ENCODE measurements around the gene TPPP2. TPM values are rescaled to one million over a fixed set of nuclear protein-coding genes. Genes with fewer than 3 reads are reported as not detected.
A peak's percentile ranks its signal among the peaks of the same experiment; 100 is the strongest.

The TPPP2 gene
- total and polyA plus RNA-seq, 2 experiments from 2014 or later: not detected

DNA sequence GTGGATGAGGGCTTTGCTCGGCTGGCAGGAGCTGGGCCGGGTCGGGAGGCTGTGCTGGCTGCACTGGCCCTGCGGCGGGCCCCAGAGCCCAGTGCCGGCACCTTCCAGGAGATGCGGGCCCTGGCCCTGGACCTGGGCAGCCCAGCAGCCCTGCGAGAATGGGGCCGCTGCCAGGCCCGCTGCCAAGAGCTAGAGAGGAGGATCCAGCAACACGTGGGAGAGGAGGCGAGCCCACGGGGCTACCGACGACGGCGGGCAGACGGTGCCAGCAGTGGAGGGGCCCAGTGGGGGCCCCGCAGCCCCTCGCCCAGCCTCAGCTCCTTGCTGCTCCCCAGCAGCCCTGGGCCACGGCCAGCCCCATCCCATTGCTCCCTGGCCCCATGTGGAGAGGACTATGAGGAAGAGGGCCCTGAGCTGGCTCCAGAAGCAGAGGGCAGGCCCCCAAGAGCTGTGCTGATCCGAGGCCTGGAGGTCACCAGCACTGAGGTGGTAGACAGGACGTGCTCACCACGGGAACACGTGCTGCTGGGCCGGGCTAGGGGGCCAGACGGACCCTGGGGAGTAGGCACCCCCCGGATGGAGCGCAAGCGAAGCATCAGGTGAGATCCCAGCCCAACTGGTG is 51.6 kb downstream of the TPPP2 start:
- no peak overlapping the region for H3K27ac Mint-ChIP-seq
- no peaks in the 10 kb centered on the region; the same call in 2 of the 3 replicates for H3K9me3 Mint-ChIP-seq

More for the DNA sequence above, 51.6 kb downstream of the TPPP2 start:
- no peak overlapping the region for H3K4me2 ChIP-seq
- no peak overlapping the region for H2AFZ ChIP-seq
- H3K4me1 Mint-ChIP-seq: peaks cover 7% of the 10 kb centered on the region
- H3F3A ChIP-seq (replicated peaks; ENCODE audit: low read depth): peaks cover 7% of the 10 kb centered on the region; the same call in 1 of the 2 replicates
- no peak for TF ChIP-seq ZNF114 (CRISPR knock-in tag; IDR thresholded peaks at IDR 0.05)
- no peak for TF ChIP-seq EZH2 (IDR thresholded peaks at IDR 0.05; ENCODE audit: low read depth, unreplicated experiment)
- TF ChIP-seq EZH2phosphoT487 (IDR thresholded peaks at IDR 0.05; ENCODE audit: unreplicated experiment): no peak
- TF ChIP-seq, protein P1, sequence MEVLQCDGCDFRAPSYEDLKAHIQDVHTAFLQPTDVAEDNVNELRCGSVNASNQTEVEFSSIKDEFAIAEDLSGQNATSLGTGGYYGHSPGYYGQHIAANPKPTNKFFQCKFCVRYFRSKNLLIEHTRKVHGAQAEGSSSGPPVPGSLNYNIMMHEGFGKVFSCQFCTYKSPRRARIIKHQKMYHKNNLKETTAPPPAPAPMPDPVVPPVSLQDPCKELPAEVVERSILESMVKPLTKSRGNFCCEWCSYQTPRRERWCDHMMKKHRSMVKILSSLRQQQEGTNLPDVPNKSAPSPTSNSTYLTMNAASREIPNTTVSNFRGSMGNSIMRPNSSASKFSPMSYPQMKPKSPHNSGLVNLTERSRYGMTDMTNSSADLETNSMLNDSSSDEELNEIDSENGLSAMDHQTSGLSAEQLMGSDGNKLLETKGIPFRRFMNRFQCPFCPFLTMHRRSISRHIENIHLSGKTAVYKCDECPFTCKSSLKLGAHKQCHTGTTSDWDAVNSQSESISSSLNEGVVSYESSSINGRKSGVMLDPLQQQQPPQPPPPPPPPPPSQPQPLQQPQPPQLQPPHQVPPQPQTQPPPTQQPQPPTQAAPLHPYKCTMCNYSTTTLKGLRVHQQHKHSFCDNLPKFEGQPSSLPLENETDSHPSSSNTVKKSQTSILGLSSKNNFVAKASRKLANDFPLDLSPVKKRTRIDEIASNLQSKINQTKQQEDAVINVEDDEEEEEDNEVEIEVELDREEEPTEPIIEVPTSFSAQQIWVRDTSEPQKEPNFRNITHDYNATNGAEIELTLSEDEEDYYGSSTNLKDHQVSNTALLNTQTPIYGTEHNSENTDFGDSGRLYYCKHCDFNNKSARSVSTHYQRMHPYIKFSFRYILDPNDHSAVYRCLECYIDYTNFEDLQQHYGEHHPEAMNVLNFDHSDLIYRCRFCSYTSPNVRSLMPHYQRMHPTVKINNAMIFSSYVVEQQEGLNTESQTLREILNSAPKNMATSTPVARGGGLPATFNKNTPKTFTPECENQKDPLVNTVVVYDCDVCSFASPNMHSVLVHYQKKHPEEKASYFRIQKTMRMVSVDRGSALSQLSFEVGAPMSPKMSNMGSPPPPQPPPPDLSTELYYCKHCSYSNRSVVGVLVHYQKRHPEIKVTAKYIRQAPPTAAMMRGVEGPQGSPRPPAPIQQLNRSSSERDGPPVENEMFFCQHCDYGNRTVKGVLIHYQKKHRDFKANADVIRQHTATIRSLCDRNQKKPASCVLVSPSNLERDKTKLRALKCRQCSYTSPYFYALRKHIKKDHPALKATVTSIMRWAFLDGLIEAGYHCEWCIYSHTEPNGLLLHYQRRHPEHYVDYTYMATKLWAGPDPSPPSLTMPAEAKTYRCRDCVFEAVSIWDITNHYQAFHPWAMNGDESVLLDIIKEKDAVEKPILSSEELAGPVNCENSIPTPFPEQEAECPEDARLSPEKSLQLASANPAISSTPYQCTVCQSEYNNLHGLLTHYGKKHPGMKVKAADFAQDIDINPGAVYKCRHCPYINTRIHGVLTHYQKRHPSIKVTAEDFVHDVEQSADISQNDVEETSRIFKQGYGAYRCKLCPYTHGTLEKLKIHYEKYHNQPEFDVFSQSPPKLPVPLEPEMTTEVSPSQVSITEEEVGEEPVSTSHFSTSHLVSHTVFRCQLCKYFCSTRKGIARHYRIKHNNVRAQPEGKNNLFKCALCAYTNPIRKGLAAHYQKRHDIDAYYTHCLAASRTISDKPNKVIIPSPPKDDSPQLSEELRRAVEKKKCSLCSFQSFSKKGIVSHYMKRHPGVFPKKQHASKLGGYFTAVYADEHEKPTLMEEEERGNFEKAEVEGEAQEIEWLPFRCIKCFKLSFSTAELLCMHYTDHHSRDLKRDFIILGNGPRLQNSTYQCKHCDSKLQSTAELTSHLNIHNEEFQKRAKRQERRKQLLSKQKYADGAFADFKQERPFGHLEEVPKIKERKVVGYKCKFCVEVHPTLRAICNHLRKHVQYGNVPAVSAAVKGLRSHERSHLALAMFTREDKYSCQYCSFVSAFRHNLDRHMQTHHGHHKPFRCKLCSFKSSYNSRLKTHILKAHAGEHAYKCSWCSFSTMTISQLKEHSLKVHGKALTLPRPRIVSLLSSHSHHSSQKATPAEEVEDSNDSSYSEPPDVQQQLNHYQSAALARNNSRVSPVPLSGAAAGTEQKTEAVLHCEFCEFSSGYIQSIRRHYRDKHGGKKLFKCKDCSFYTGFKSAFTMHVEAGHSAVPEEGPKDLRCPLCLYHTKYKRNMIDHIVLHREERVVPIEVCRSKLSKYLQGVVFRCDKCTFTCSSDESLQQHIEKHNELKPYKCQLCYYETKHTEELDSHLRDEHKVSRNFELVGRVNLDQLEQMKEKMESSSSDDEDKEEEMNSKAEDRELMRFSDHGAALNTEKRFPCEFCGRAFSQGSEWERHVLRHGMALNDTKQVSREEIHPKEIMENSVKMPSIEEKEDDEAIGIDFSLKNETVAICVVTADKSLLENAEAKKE (CRISPR knock-in tag; IDR thresholded peaks at IDR 0.05): no peak
- TF ChIP-seq, protein P2, sequence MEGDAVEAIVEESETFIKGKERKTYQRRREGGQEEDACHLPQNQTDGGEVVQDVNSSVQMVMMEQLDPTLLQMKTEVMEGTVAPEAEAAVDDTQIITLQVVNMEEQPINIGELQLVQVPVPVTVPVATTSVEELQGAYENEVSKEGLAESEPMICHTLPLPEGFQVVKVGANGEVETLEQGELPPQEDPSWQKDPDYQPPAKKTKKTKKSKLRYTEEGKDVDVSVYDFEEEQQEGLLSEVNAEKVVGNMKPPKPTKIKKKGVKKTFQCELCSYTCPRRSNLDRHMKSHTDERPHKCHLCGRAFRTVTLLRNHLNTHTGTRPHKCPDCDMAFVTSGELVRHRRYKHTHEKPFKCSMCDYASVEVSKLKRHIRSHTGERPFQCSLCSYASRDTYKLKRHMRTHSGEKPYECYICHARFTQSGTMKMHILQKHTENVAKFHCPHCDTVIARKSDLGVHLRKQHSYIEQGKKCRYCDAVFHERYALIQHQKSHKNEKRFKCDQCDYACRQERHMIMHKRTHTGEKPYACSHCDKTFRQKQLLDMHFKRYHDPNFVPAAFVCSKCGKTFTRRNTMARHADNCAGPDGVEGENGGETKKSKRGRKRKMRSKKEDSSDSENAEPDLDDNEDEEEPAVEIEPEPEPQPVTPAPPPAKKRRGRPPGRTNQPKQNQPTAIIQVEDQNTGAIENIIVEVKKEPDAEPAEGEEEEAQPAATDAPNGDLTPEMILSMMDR (conservative IDR thresholded peaks at IDR 0.05; ENCODE audit: low read depth in 2 of 2): no peak
- no peak for TF ChIP-seq CREB1 (CRISPR knock-in tag; IDR thresholded peaks at IDR 0.05; ENCODE audit: low read depth)
- TF ChIP-seq ZNF331 (CRISPR knock-in tag; IDR thresholded peaks at IDR 0.05; ENCODE audit: low read depth): no peak
- no peak overlapping the region for H3K4me3 Mint-ChIP-seq
- H4K20me1 ChIP-seq (replicated peaks; ENCODE audit: insufficient read depth): peaks cover 5% of the 10 kb centered on the region
- H3K27me3 ChIP-seq (ENCODE audit: insufficient read depth): no peaks in the 10 kb centered on the region
- DNase-seq (ENCODE audit: low spot score) (no peak), ATAC-seq (peak; percentile 38)
- no peaks in the 10 kb centered on the region for H3K79me2 ChIP-seq (replicated peaks; ENCODE audit: insufficient read depth)
- peaks cover 91% of the 10 kb centered on the region for H3K36me3 Mint-ChIP-seq (ENCODE audit: low read depth)
- no peaks in the 10 kb centered on the region for H3K9me2 ChIP-seq (ENCODE audit: insufficient read depth)
- H3K27me3 Mint-ChIP-seq (ENCODE audit: insufficient read depth, low read depth, poor library complexity): peaks cover 10% of the 10 kb centered on the region
- H3K27ac ChIP-seq (ENCODE audit: low read depth): no peak overlapping the region
- H3K4me1 ChIP-seq (ENCODE audit: insufficient read depth): no peaks in the 10 kb centered on the region
- no peak overlapping the region for H3K4me3 ChIP-seq
- H3K36me3 ChIP-seq (ENCODE audit: insufficient read depth): peaks cover 20% of the 10 kb centered on the region; the same call in 1 of the 2 replicates

Small RNA genes within 50 kb of the gene (microRNA-seq; reads per million reads assigned to microRNA genes)
- gene MIR6717: not detected

Other genes starting within 250 kb of the TPPP2 start
- 0.45 TPM in 1 of 2 replicates, not detected in the other for gene RNASE6, start 248.9 kb upstream of the TPPP2 start, total RNA-seq (2014; rRNA removed; shearing (Covaris generic))
- gene RNASE6, start 248.9 kb upstream of the TPPP2 start, polyA plus RNA-seq (2016; fragmentation: Nextera tagmentation; extraction: Ambion mirVana): not detected in 2 replicates
- gene RNASE1, start 227.4 kb upstream of the TPPP2 start, total RNA-seq (2014; rRNA removed; shearing (Covaris generic)): 0.56 TPM in 1 of 2 replicates, not detected in the other
- 1.7 and 2.0 TPM in 2 replicates for gene RNASE1, start 227.4 kb upstream of the TPPP2 start, polyA plus RNA-seq (2016; fragmentation: Nextera tagmentation; extraction: Ambion mirVana)
- gene RNASE3, start 138.8 kb upstream of the TPPP2 start, total RNA-seq (2014; rRNA removed; shearing (Covaris generic)): not detected in 2 replicates
- gene RNASE3, start 138.8 kb upstream of the TPPP2 start, polyA plus RNA-seq (2016; fragmentation: Nextera tagmentation; extraction: Ambion mirVana): not detected in 2 replicates
- gene RNASE2, start 74.7 kb upstream of the TPPP2 start, total RNA-seq (2014; rRNA removed; shearing (Covaris generic)): not detected in 2 replicates
- gene RNASE2, start 74.7 kb upstream of the TPPP2 start, polyA plus RNA-seq (2016; fragmentation: Nextera tagmentation; extraction: Ambion mirVana): not detected in 2 replicates
- gene METTL17, start 40.2 kb upstream of the TPPP2 start, total RNA-seq (2014; rRNA removed; shearing (Covaris generic)): 156 and 163 TPM in 2 replicates
- 74.9 and 77.7 TPM in 2 replicates for gene METTL17, start 40.2 kb upstream of the TPPP2 start, polyA plus RNA-seq (2016; fragmentation: Nextera tagmentation; extraction: Ambion mirVana)
- not detected in 2 replicates for gene SLC39A2, start 30.9 kb upstream of the TPPP2 start, total RNA-seq (2014; rRNA removed; shearing (Covaris generic))
- not detected in 2 replicates for gene SLC39A2, start 30.9 kb upstream of the TPPP2 start, polyA plus RNA-seq (2016; fragmentation: Nextera tagmentation; extraction: Ambion mirVana)
- gene NDRG2, start 5.2 kb upstream of the TPPP2 start, total RNA-seq (2014; rRNA removed; shearing (Covaris generic)): 15.2 and 20.6 TPM in 2 replicates
- 8.8 and 10.5 TPM in 2 replicates for gene NDRG2, start 5.2 kb upstream of the TPPP2 start, polyA plus RNA-seq (2016; fragmentation: Nextera tagmentation; extraction: Ambion mirVana)
- not detected in 2 replicates for gene RNASE13, start 4.6 kb downstream of the TPPP2 start, total RNA-seq (2014; rRNA removed; shearing (Covaris generic))
- not detected in 2 replicates for gene RNASE13, start 4.6 kb downstream of the TPPP2 start, polyA plus RNA-seq (2016; fragmentation: Nextera tagmentation; extraction: Ambion mirVana)
- gene RNASE7, start 12.1 kb downstream of the TPPP2 start, total RNA-seq (2014; rRNA removed; shearing (Covaris generic)): not detected in 2 replicates
- not detected in 2 replicates for gene RNASE7, start 12.1 kb downstream of the TPPP2 start, polyA plus RNA-seq (2016; fragmentation: Nextera tagmentation; extraction: Ambion mirVana)
- not detected in 2 replicates for gene RNASE8, start 27.6 kb downstream of the TPPP2 start, total RNA-seq (2014; rRNA removed; shearing (Covaris generic))
- not detected in 2 replicates for gene RNASE8, start 27.6 kb downstream of the TPPP2 start, polyA plus RNA-seq (2016; fragmentation: Nextera tagmentation; extraction: Ambion mirVana)
- 38.6 and 44.6 TPM in 2 replicates for gene ARHGEF40, start 40.1 kb downstream of the TPPP2 start, total RNA-seq (2014; rRNA removed; shearing (Covaris generic))
- 17.7 and 21.5 TPM in 2 replicates for gene ARHGEF40, start 40.1 kb downstream of the TPPP2 start, polyA plus RNA-seq (2016; fragmentation: Nextera tagmentation; extraction: Ambion mirVana)
- gene ZNF219, start 68.4 kb downstream of the TPPP2 start, total RNA-seq (2014; rRNA removed; shearing (Covaris generic)): 148 and 153 TPM in 2 replicates
- 35.5 and 37.7 TPM in 2 replicates for gene ZNF219, start 68.4 kb downstream of the TPPP2 start, polyA plus RNA-seq (2016; fragmentation: Nextera tagmentation; extraction: Ambion mirVana)
- 0.59 TPM in 1 of 2 replicates, not detected in the other for gene TMEM253, start 70.8 kb downstream of the TPPP2 start, total RNA-seq (2014; rRNA removed; shearing (Covaris generic))
- 0.95 and 2.7 TPM in 2 replicates for gene TMEM253, start 70.8 kb downstream of the TPPP2 start, polyA plus RNA-seq (2016; fragmentation: Nextera tagmentation; extraction: Ambion mirVana)
- not detected in 2 replicates for gene OR5AU1, start 125.8 kb downstream of the TPPP2 start, total RNA-seq (2014; rRNA removed; shearing (Covaris generic))
- gene OR5AU1, start 125.8 kb downstream of the TPPP2 start, polyA plus RNA-seq (2016; fragmentation: Nextera tagmentation; extraction: Ambion mirVana): not detected in 2 replicates
- 1,259 and 1,323 TPM in 2 replicates for gene HNRNPC, start 239.2 kb downstream of the TPPP2 start, total RNA-seq (2014; rRNA removed; shearing (Covaris generic))
- gene HNRNPC, start 239.2 kb downstream of the TPPP2 start, polyA plus RNA-seq (2016; fragmentation: Nextera tagmentation; extraction: Ambion mirVana): 1,257 and 1,296 TPM in 2 replicates
- 0.93 and 1.6 TPM in 2 replicates for gene RPGRIP1, start 249.9 kb downstream of the TPPP2 start, total RNA-seq (2014; rRNA removed; shearing (Covaris generic))
- 0.24 and 0.26 TPM in 2 replicates for gene RPGRIP1, start 249.9 kb downstream of the TPPP2 start, polyA plus RNA-seq (2016; fragmentation: Nextera tagmentation; extraction: Ambion mirVana)